Fibroblast of the aortic adventitia (primary cell): ENCODE data around the gene R3HCC1L. TPM values are rescaled to one million over a fixed set of nuclear protein-coding genes. Genes with fewer than 3 reads are reported as not detected.

Source experiments
- DNase-seq: peaks from one replicate; pipeline ENCODE4 v3.0.0-alpha.2; 2010; ENCODE audit warnings: low read depth
- H3K4me3 ChIP-seq: 2 replicates; pipeline ENCODE4 v1.5.1; 2011; ENCODE audit warnings: low read depth, mild to moderate bottlenecking, control low read depth, low read length, moderate library complexity
- CTCF ChIP-seq: IDR thresholded peaks from 2 replicates; pipeline ENCODE4 v1.5.1; 2011; ENCODE audit warnings: mild to moderate bottlenecking, low read length, control low read depth, inconsistent platforms; ENCODE audit not compliant: insufficient read depth
- total RNA-seq: library from RNA; depleted of rRNA; stranded (reverse); fragments of >200 nt; gene quantifications from 2 replicates; pipeline ENCODE4 v1.2.3, GENCODE V29; 2012; ENCODE audit warnings: low replicate concordance

Gene R3HCC1L
- total RNA-seq, 1 donor = 10.8 TPM

GRCh38 chr10:98251399-98251798, 116.9 kb downstream of the R3HCC1L start:
- no peak for TF ChIP-seq CTCF
- no peak overlapping the region for H3K4me3 ChIP-seq
- no peak for DNase-seq

- H3K4me3 ChIP-seq = no peak overlapping the region
- DNase-seq = no peak
- no peak for TF ChIP-seq CTCF
Observed at GRCh38 chr10:98252464-98252863, 118.0 kb downstream of the R3HCC1L start.

GRCh38 chr10:98253499-98253898, 119.0 kb downstream of the R3HCC1L start:
- no peak overlapping the region for H3K4me3 ChIP-seq
- TF ChIP-seq CTCF = no peak
- no peak for DNase-seq

GRCh38 chr10:98254234-98254974, 119.9 kb downstream of the R3HCC1L start:
- TF ChIP-seq CTCF = no peak
- no peak for DNase-seq
- H3K4me3 ChIP-seq = no peak overlapping the region

- H3K4me3 ChIP-seq = no peak overlapping the region
- TF ChIP-seq CTCF = no peak
- no peak for DNase-seq
Observed at GRCh38 chr10:98255146-98255877, 120.9 kb downstream of the R3HCC1L start.

- no peak overlapping the region for H3K4me3 ChIP-seq
- DNase-seq = no peak
- no peak for TF ChIP-seq CTCF
Observed at GRCh38 chr10:98256692-98257091, 122.2 kb downstream of the R3HCC1L start.
